Chondrocyte (in vitro differentiated cells): ENCODE data around the gene PWWP2B. TPM values are rescaled to one million over a fixed set of nuclear protein-coding genes. Genes with fewer than 3 reads are reported as not detected.
A peak's percentile ranks its signal among the peaks of the same experiment; 100 is the strongest.

Experiments
- DNase-seq: peaks from one replicate; pipeline ENCODE4 v3.0.0; 2021; ENCODE audit warnings: mixed read lengths, low spot score
- H3K27ac Mint-ChIP-seq: one replicate; pipeline ENCODE4 v1.8.0; 2021; ENCODE audit warnings: mild to moderate bottlenecking, moderate library complexity, mixed read lengths; ENCODE audit not compliant: unreplicated experiment
- H3K27me3 Mint-ChIP-seq: 2 replicates; pipeline ENCODE4 v1.8.0; 2021; ENCODE audit warnings: low read depth, mixed read lengths
- H3K36me3 Mint-ChIP-seq: 2 replicates; pipeline ENCODE4 v1.8.0; 2021; ENCODE audit warnings: low read depth, mixed read lengths
- H3K4me1 Mint-ChIP-seq: 2 replicates; pipeline ENCODE4 v1.8.0; 2021; ENCODE audit warnings: low read depth, mild to moderate bottlenecking, mixed read lengths
- H3K4me3 Mint-ChIP-seq: one replicate; pipeline ENCODE4 v1.8.0; 2021; ENCODE audit warnings: mild to moderate bottlenecking, moderate library complexity, mixed read lengths; ENCODE audit not compliant: unreplicated experiment
- H3K9me3 Mint-ChIP-seq: 2 replicates; pipeline ENCODE4 v1.8.0; 2021; ENCODE audit warnings: low read depth, mixed read lengths
- total RNA-seq: library from RNA; stranded (reverse); gene quantifications from 3 replicates; pipeline ENCODE4 v1.2.1, GENCODE V29; 2021
- TF ChIP-seq, protein P1 (sequence below): fragments of 200-600 bp; sonication (generic); IDR thresholded peaks from 2 replicates; pipeline ENCODE4 v1.5.0; 2021; ENCODE audit warnings: antibody characterized with exemption, mild to moderate bottlenecking, moderate library complexity

The PWWP2B gene
- total RNA-seq, 1 donor from 2014 or later = 13.2 TPM

DNA sequence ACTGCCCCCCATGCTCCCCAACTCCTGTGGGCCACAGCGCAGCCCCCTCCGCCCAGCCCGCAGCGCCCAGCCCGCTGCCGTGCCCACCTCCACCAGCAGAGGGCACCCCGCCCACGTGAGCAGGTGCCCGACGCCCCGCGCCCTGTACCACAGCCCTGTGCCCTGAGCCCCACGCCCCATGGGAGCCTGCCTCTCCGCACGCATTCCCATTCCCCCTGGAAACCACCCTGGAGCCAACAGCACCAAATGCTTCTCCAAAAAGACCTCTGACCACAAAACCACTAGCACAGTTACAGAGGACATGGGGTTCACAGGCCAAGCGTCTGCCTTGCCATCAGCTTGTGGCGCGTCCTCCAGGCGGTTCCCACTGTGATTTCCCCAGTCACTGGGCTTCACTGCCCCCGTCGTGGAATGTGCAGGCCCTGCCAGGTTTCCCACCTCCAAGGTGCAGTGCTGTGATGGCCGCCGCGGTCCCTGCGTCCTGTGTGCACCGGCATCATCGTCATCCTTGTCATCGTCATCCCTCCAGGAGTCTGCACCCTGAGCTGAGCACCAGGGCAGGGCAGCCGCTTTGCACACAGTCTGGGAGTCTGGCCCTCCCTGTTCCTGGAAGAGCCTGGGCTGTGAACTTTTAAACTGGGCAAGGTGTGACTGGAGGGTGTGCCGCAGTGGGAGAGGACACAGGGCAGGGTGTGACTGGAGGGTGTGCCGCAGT lies 61.7 kb downstream of the PWWP2B start:
- H3K9me3 Mint-ChIP-seq = no peaks in the 10 kb centered on the region
- no peaks in the 10 kb centered on the region for H3K27me3 Mint-ChIP-seq
- peaks cover 4% of the 10 kb centered on the region for H3K4me1 Mint-ChIP-seq
- H3K36me3 Mint-ChIP-seq = no peaks in the 10 kb centered on the region
- DNase-seq = peak; percentile 84
- TF ChIP-seq, protein P1, sequence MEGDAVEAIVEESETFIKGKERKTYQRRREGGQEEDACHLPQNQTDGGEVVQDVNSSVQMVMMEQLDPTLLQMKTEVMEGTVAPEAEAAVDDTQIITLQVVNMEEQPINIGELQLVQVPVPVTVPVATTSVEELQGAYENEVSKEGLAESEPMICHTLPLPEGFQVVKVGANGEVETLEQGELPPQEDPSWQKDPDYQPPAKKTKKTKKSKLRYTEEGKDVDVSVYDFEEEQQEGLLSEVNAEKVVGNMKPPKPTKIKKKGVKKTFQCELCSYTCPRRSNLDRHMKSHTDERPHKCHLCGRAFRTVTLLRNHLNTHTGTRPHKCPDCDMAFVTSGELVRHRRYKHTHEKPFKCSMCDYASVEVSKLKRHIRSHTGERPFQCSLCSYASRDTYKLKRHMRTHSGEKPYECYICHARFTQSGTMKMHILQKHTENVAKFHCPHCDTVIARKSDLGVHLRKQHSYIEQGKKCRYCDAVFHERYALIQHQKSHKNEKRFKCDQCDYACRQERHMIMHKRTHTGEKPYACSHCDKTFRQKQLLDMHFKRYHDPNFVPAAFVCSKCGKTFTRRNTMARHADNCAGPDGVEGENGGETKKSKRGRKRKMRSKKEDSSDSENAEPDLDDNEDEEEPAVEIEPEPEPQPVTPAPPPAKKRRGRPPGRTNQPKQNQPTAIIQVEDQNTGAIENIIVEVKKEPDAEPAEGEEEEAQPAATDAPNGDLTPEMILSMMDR = peak; percentile 97
- no peak overlapping the region for H3K27ac Mint-ChIP-seq
- no peak overlapping the region for H3K4me3 Mint-ChIP-seq

DNA sequence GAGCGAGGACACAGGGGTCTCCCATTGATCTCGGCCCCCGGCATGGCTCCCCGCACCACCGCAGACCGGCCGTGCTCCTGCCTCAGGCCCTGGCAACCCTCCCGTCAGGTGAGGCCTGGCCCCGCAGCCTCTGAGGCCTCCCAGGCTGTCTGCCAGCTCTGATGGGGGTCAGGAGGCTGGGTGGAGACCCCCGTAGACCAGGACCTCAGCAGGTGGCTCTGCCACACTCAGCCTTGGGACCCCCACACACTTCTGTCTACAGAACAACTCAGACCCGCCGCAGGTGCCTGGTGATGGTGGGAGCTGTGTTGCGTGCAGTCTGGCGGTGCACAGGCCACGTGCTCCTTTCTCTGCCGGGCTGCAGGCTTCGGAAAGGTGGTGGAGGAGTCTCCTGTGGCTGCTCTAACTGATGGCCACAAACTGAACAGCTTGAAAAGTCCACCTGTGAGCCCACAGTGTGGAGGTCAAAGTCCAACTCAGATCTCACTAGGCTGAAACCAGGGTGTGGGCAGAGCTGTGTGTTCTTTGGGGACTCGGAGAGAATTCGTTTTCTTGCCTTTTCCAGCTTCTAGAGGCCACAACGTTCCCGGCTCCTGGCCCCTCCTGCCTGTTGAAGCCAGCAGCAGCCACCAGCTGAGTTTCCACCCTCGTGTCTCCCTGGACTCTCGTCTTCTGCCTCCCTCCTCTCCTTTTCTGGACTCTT lies 62.5 kb downstream of the PWWP2B start:
- Mint-ChIP-seq H3K4me1 (peaks cover 4% of the 10 kb centered on the region), H3K27ac (no peak overlapping the region), H3K9me3 (no peaks in the 10 kb centered on the region), H3K4me3 (no peak overlapping the region), H3K36me3 (no peaks in the 10 kb centered on the region), H3K27me3 (no peaks in the 10 kb centered on the region)
- TF ChIP-seq, protein P1 = no peak
- peak; percentile 89 for DNase-seq

GRCh38 chr10:132460071-132460470 lies 63.1 kb downstream of the PWWP2B start:
- H3K4me3 Mint-ChIP-seq = no peak overlapping the region

GRCh38 chr10:132460691-132461090 lies 63.7 kb downstream of the PWWP2B start:
- TF ChIP-seq, protein P1 = no peak
- Mint-ChIP-seq H3K27me3 (no peaks in the 10 kb centered on the region), H3K4me1 (peaks cover 4% of the 10 kb centered on the region), H3K9me3 (no peaks in the 10 kb centered on the region), H3K4me3 (no peak overlapping the region), H3K27ac (no peak overlapping the region), H3K36me3 (no peaks in the 10 kb centered on the region)
- DNase-seq = peak; percentile 82

More at GRCh38 chr10:132460071-132460470, 63.1 kb downstream of the PWWP2B start:
- peaks cover 4% of the 10 kb centered on the region for H3K4me1 Mint-ChIP-seq
- no peak overlapping the region for H3K27ac Mint-ChIP-seq
- no peaks in the 10 kb centered on the region for H3K27me3 Mint-ChIP-seq
- H3K36me3 Mint-ChIP-seq = no peaks in the 10 kb centered on the region
- peak; percentile 70 for DNase-seq
- H3K9me3 Mint-ChIP-seq = no peaks in the 10 kb centered on the region
- TF ChIP-seq, protein P1 = no peak

GRCh38 chr10:132461103-132461682 lies 64.2 kb downstream of the PWWP2B start:
- H3K27ac Mint-ChIP-seq = no peak overlapping the region
- H3K27me3 Mint-ChIP-seq = no peaks in the 10 kb centered on the region

More at GRCh38 chr10:132461103-132461682, 64.2 kb downstream of the PWWP2B start:
- DNase-seq = no peak
- no peaks in the 10 kb centered on the region for H3K9me3 Mint-ChIP-seq
- no peak overlapping the region for H3K4me3 Mint-ChIP-seq
- H3K36me3 Mint-ChIP-seq = no peaks in the 10 kb centered on the region
- H3K4me1 Mint-ChIP-seq = peaks cover 4% of the 10 kb centered on the region
- TF ChIP-seq, protein P1 = no peak
